Gastroesophageal sphincter (tissue), 4 donors: ENCODE measurements around the gene SF3A1. TPM values are rescaled to one million over a fixed set of nuclear protein-coding genes. Genes with fewer than 3 reads are reported as not detected.
A peak's percentile ranks its signal among the peaks of the same experiment; 100 is the strongest.

ENCODE experiments used
- ATAC-seq: fragments of 150-250 bp; one replicate; pipeline ENCODE4 v1.9.1; 2016; ENCODE audit warnings: mild to moderate bottlenecking, moderate library complexity
- H3K27ac ChIP-seq, 4 donors: fragments of 200-600 bp; sonication (generic) in 3 of 4; 1 replicate in 3 of 4; 2 replicates in 1 of 4; pipeline ENCODE4 v1.5.1; 2016 to 2019
- H3K27me3 ChIP-seq: fragments of 200-600 bp; sonication (generic); one replicate; pipeline ENCODE4 v1.5.1; 2019
- H3K36me3 ChIP-seq, 2 donors: fragments of 200-600 bp; sonication (generic); one replicate each; pipeline ENCODE4 v1.5.1; 2019; ENCODE audit warnings: control low read depth in 1 of 2
- H3K4me1 ChIP-seq, 3 donors: fragments of 200-600 bp; sonication (generic); 1 replicate in 2 of 3; 2 replicates in 1 of 3; pipeline ENCODE4 v1.5.1; 2016 to 2019; ENCODE audit warnings: control low read depth in 2 of 3
- H3K4me3 ChIP-seq, 2 donors: fragments of 200-600 bp; sonication (generic); one replicate each; pipeline ENCODE4 v1.5.1; 2019; ENCODE audit warnings: mild to moderate bottlenecking in 1 of 2, moderate library complexity in 1 of 2
- H3K9me3 ChIP-seq, 3 donors: fragments of 200-600 bp; sonication (generic); one replicate each; pipeline ENCODE4 v1.5.1; 2017 to 2019; ENCODE audit warnings: control low read depth in 2 of 3
- CTCF ChIP-seq, 4 experiments: fragments of 200-600 bp in 2 of 4; fragments of 450-650 bp in 2 of 4; sonication (generic) in 1 of 4; IDR thresholded peaks; one replicate each; pipeline ENCODE4 v1.5.1; 2017 to 2019; ENCODE audit warnings: antibody characterized with exemption in 4 of 4, mild to moderate bottlenecking in 2 of 4, moderate library complexity in 2 of 4
- EP300 ChIP-seq: sonication (generic); formaldehyde crosslinking; IDR thresholded peaks from one replicate; pipeline ENCODE4 v1.6.1; 2017; ENCODE audit warnings: antibody characterized with exemption, mild to moderate bottlenecking
- POLR2A ChIP-seq, 2 donors: fragments of 450-650 bp; IDR thresholded peaks; one replicate each; pipeline ENCODE4 v1.6.1; 2017; ENCODE audit warnings: antibody characterized with exemption in 2 of 2, mild to moderate bottlenecking in 2 of 2, moderate library complexity in 1 of 2
- POLR2AphosphoS5 ChIP-seq: sonication (generic); formaldehyde crosslinking; IDR thresholded peaks from one replicate; pipeline ENCODE4 v1.6.1; 2017; ENCODE audit warnings: antibody characterized with exemption
- WGBS, 2 donors: methylation state at CpG; one replicate each; pipeline ENCODE4 v1.1.5; 2018; ENCODE audit warnings: low coverage in 1 of 2; 5-methylcytosine and 5-hydroxymethylcytosine counted together
- total RNA-seq, 4 donors: library from RNA; depleted of rRNA; stranded (reverse); fragments of >200 nt; gene quantifications; one replicate each; pipeline ENCODE4 v1.1.0, GENCODE V29; 2016

The SF3A1 gene
- total RNA-seq, 4 donors from 2014 or later, result 46.1 to 80.8 (median 63.7) TPM

GRCh38 chr22:30304495-30305244, 52.0 kb downstream of the SF3A1 start:
- H3K36me3 ChIP-seq, result peaks cover 0 to 43% of the 10 kb centered on the region in 2 donors
- 38 to 63% methylated on average over 4 to 6 of the region's 7 CpGs for WGBS, 2 donors
- H3K27ac ChIP-seq, result peak overlapping the region; percentile 75 to 93 (median 83)
- H3K4me3 ChIP-seq, result no peak overlapping the region
- no peaks in the 10 kb centered on the region for H3K27me3 ChIP-seq
- no peak for TF ChIP-seq CTCF (IDR thresholded peaks at IDR 0.05)
- TF ChIP-seq POLR2AphosphoS5, result peak; percentile 74
- TF ChIP-seq POLR2A (IDR thresholded peaks at IDR 0.05), result no peak
- no peaks in the 10 kb centered on the region for H3K9me3 ChIP-seq
- ATAC-seq, result peak; percentile 3
- H3K4me1 ChIP-seq, result peaks cover 27 to 97% (median 82%) of the 10 kb centered on the region in 3 donors

GRCh38 chr22:30302810-30303138, 53.9 kb downstream of the SF3A1 start:
- Histone ChIP-seq H3K4me3 (no peak overlapping the region), H3K9me3 (no peaks in the 10 kb centered on the region), H3K27me3 (no peaks in the 10 kb centered on the region), H3K4me1 (peaks cover 25 to 85% (median 63%) of the 10 kb centered on the region in 3 donors), H3K36me3 (peaks cover 0 to 62% of the 10 kb centered on the region in 2 donors), H3K27ac (peak overlapping the region; percentile 47 to 93 (median 78))
- 39% methylated on average over 5 of the region's 5 CpGs; no CpG with 5 or more reads in 1 of the 2 donors for WGBS, 2 donors
- peak; percentile 39 for ATAC-seq
- TF ChIP-seq EP300 (no peak), POLR2AphosphoS5 (peak; percentile 34), CTCF (IDR thresholded peaks at IDR 0.05) (no peak), POLR2A (IDR thresholded peaks at IDR 0.05) (no peak)

- peak; percentile 64 for ATAC-seq
- peak overlapping the region; percentile 36 to 93 (median 78) for H3K27ac ChIP-seq
- H3K4me3 ChIP-seq, result no peak overlapping the region
- H3K27me3 ChIP-seq, result no peaks in the 10 kb centered on the region
- 40% methylated on average over 1 of the region's 9 CpGs; no CpG with 5 or more reads in 1 of the 2 donors for WGBS, 2 donors
- H3K36me3 ChIP-seq, result peaks cover 0 to 68% of the 10 kb centered on the region in 2 donors
- H3K4me1 ChIP-seq, result peaks cover 25 to 79% (median 63%) of the 10 kb centered on the region in 3 donors
- TF ChIP-seq CTCF (IDR thresholded peaks at IDR 0.05) (no peak), POLR2A (IDR thresholded peaks at IDR 0.05) (no peak), POLR2AphosphoS5 (peak; percentile 54), EP300 (no peak)
- no peaks in the 10 kb centered on the region for H3K9me3 ChIP-seq
Measured at GRCh38 chr22:30301995-30302809, 54.5 kb downstream of the SF3A1 start.

- Histone ChIP-seq H3K27ac (peak overlapping the region in 3 of 4 donors; percentile 35 to 58 (median 41)), H3K4me3 (no peak overlapping the region), H3K36me3 (peaks cover 0 to 96% of the 10 kb centered on the region in 2 donors), H3K4me1 (peaks cover 10 to 50% (median 35%) of the 10 kb centered on the region in 3 donors), H3K27me3 (no peaks in the 10 kb centered on the region), H3K9me3 (no peaks in the 10 kb centered on the region)
- ATAC-seq, result no peak
- no peak for TF ChIP-seq EP300
- 91% methylated on average over 10 of the region's 13 CpGs; no CpG with 5 or more reads in 1 of the 2 donors for WGBS, 2 donors
Measured at GRCh38 chr22:30299322-30299721, 57.4 kb downstream of the SF3A1 start.

GRCh38 chr22:30297991-30298701, 58.5 kb downstream of the SF3A1 start:
- no peaks in the 10 kb centered on the region for H3K9me3 ChIP-seq
- no peak for TF ChIP-seq POLR2A (IDR thresholded peaks at IDR 0.05)
- no peak for TF ChIP-seq CTCF (IDR thresholded peaks at IDR 0.05)
- TF ChIP-seq POLR2AphosphoS5, result no peak
- no peak for TF ChIP-seq EP300
- no peak overlapping the region for H3K4me3 ChIP-seq
- H3K27me3 ChIP-seq, result no peaks in the 10 kb centered on the region
- peaks cover 0 to 100% of the 10 kb centered on the region in 2 donors for H3K36me3 ChIP-seq
- peak overlapping the region in 2 of 4 donors; percentile 35 to 58 for H3K27ac ChIP-seq
- 100% methylated on average over 2 of the region's 9 CpGs; no CpG with 5 or more reads in 1 of the 2 donors for WGBS, 2 donors
- H3K4me1 ChIP-seq, result peaks cover 0 to 38% (median 23%) of the 10 kb centered on the region in 3 donors
- ATAC-seq, result no peak
